Posterior cingulate gyrus (tissue), 11 donors: Measurements from ENCODE around the gene STRN.
A peak's percentile ranks its signal among the peaks of the same experiment; 100 is the strongest.

Experiments used
- DNase-seq, 10 donors: peaks; one replicate each; pipeline versions ENCODE4 v3.0.0 to v3.0.0-alpha.2; 2020 to 2021; ENCODE audit warnings: mixed read lengths in 3 of 10
- intact Hi-C: fragments of 100-400 bp; cut with DNase I; formaldehyde crosslinking; loops from one replicate; pipeline ENCODE4 v1.15.1; 2023

Gene STRN

GRCh38 chr2:36802952-36803351, 163.4 kb downstream of the STRN start:
- no peak for DNase-seq
- intact Hi-C loops: no loop called here

DNA sequence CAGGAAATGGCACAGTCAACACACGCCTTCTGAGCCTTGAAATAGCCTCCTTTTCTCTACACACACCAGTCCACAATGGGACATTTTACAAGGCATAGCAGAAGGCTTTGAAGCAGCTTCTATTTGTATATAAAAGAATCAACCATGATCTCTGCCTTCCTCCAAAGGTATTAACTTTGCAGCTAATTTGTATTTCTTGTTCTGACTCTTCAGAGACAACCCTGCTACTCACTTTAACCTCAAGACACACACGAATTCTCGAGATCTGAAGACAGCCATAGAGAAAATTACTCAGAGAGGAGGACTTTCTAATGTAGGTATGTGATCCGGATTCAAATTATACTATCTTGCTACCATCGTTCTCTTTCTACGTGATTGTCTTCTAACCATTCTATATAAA, 165.2 kb downstream of the STRN start:
- no peak for DNase-seq
- intact Hi-C loops: no loop called here

- DNase-seq: peak in 9 of 10 donors; percentile 21 to 95 (median 76)
- intact Hi-C loops: no loop called here
Measured at GRCh38 chr2:36800381-36800780, 166.0 kb downstream of the STRN start.

- DNase-seq: no peak
- intact Hi-C loops: no loop called here
Measured at GRCh38 chr2:36798724-36799123, 167.6 kb downstream of the STRN start.

- intact Hi-C loops: no loop called here
- peak in 1 of 10 donors; percentile 25 for DNase-seq
Measured at GRCh38 chr2:36797324-36798070, 168.8 kb downstream of the STRN start.
